ENCODE measurements around the gene SETBP1.
"Not testable (repeated sequence)": the region's sequence is repeated elsewhere in the genome, so short reads cannot be mapped to it uniquely, and the experiment has no call there.

Gene SETBP1

DNA sequence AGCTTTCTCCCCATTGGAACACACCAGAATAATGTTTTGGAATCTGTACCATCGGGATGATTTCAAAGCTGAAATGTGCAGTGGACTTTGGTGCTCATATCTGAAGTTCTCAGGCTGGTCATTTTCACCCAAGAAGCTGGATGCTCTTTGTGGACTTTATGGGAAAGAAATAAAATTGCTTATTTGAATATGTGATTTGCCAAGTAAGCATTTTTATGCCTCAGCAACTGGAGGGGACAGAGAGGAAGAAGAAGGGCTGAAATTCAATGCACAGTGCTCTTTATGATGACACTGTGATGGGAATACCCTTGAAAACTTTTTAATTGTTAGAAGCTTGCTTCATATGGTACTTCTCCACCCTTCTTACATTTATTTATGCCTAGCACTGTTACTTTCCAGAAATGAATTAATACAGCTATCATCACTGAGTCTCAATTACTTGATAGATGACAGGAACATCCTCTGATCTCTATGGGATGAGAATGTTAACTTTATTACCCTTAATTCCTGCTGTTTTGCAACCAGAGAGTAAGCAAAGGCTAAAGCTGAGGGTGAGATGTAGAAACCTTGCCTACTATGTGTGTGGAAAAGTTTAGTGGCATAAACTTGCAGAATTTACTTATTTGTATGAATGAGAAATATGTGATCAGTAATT is 23.6 kb downstream of the SETBP1 start:
- DNase-seq (ENCODE audit: low read depth), result no peak

DNA sequence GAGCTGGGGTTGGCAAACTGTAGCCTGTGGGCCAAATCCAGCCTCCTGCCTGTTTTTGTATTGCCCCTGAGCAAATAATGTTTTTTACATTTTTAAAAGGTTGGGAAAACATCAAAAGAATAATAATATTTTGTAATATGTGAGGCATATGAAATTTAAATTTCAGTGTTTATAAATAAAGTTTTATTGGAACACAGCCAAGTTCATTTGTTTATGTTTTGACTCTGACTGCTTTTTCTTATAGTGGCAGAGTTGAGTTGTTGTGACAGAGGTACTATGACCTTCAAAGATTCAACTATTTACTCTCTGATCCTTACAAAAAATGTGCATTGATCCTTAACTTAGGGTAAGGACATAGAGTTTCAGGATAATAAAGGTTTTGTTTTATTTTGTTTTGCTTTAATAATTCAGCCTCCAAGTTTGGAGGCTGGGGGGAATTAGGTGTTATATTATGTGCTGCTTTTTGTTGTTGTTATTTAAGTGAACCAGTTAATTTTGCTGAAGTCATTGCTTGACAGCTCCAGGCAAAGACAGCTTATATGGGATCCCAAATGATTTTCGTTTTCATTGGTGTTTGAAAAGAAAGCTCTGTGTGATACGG is 24.5 kb downstream of the SETBP1 start:
- DNase-seq (ENCODE audit: low read depth), result no peak

DNA sequence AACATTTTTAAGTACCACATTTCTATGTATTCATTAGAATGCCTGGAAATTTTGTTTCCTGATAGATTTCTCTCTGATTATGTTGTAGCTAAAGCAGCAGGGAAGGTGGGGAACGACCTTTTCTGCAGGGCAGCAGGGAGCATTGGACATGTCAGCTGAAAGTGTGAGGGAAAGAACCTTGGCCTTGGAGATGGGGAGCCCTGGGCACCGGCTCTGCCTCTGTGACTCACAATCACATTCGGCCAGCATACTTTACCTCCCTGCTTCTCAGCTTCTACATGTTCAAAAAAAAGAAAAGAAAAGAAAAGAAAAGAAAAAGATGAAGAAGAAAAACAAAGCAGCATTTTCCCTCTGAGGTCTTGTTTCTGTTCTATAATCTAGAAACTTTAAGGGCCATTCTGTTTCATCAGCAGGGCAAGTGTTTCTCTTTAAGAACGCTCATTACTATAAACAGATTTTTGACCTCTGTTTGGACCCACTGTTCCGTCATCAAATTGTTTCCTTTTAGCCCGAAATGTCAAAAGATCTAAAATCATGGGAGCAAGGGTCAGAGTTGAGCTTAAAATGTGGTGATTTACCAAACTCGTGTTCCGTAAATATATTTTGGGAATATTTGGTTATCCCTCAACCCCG is 27.9 kb downstream of the SETBP1 start:
- DNase-seq (ENCODE audit: low read depth), result no peak

DNA sequence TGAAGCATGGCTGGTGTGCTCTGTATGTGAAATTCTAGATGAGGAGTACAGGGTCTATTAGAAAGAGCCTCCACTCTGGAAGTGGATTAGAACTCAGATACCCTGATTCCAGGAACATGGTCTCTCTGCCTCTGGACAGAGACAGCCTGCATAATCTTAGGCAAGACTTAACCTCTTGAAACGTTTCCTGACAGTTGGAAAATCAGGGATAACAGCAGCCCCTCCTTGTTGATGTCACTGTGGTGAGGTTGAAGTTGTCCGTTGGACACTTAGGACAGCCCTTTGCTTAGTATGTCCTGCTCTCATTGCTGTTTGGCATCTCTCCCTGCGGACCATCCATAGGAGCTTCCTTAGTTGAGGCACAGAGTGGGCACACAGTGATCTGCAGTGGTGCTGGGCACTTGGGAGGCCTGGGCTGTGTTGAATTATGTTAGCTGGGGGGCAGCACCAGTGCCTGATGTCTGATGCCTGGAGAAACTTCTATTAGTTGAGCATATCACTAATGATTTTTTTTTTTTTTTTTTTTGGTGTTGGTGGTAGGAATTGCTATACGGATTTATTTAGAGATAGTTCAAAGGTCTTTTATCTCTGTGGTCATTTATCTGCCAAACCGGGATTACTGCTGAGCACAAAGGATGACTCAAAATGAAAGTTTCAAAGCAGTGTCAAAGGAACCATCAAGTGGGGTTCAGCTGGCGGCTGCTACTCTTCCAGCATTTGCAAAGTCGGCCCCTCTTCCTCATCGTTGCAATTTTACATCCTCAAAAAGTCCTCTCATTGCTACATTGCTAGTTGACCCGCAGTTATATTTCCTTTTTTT is 28.8 kb downstream of the SETBP1 start:
- DNase-seq (ENCODE audit: low read depth), result no peak

DNA sequence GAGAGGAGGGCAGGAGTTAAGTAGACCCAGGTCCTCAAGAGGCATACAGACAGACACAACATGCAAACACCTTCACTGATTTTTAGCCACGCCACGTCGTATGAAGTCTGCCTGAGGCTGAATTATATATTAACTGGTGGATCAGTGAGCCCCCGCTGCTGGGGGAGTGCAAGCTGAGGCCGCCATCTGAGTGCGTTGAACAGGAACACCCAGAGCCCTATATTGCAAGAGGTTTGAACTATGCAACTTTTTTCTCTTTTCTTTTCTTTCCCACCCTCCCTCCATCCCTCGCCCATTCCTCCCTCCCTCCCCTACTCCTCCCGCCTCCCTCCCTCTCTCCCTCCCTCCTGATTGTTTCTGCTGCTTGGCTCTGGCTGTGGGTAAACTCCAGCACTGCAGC is 30.2 kb downstream of the SETBP1 start:
- DNase-seq (ENCODE audit: low read depth), result no peak

DNA sequence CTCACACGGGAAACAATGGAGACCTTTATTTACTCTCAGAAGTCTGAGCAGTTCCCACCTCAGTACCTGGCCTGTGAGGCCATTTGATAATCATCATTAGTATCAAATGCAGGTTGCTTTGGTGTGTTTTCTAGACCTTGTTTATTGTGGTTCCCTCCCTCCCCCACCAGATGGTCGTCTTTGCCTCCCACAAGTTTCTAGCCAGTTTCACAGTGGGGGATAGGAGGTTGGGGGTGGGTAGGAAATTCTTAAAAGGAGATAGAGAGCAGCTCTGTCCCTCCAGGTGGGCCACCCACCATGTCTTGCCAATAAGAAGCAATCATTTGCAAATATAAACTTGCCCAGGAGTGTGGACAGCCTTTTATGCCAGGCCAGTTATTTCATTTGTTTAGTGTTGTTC is 31.3 kb downstream of the SETBP1 start:
- no peak for DNase-seq (ENCODE audit: low read depth)

DNA sequence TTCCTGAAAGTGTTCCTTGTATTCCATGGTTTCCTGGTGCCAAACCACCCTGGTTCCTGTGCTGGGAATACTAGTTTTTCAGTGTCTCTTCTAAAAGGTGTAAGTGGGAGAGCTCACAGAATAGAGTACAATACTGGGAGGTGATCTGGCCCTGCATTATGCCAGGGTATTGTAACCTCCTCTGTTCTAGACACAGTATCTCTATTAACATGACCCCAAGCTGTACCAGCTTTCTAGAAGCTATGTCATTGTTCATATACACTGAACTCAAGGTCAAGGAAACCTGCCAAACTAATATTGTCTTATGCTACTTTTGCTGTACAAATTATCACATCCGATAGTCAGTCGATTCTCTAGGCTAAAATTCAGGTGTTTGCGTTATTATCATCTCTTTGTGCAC is 32.7 kb downstream of the SETBP1 start:
- no peak for DNase-seq (ENCODE audit: low read depth)

DNA sequence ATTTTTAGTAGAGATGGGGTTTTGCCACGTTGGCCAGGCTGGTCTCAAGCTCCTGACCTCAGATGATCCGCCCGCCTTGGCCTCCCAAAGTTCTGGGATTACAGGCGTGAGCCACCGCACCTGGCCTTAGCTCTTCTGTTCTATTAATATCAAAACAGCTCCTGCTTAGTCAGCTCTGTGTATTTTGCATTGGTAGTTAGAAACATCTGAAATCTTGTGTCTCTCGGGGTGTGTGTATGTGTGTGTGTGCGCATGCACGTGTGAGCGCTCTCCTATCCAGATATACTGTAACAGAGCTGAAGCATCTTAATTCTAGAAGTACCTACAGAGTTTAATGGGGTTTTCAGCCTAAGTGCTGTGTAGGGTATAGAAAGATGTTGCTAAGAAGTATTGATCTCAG is 33.7 kb downstream of the SETBP1 start:
- DNase-seq (ENCODE audit: low read depth), result no peak

DNA sequence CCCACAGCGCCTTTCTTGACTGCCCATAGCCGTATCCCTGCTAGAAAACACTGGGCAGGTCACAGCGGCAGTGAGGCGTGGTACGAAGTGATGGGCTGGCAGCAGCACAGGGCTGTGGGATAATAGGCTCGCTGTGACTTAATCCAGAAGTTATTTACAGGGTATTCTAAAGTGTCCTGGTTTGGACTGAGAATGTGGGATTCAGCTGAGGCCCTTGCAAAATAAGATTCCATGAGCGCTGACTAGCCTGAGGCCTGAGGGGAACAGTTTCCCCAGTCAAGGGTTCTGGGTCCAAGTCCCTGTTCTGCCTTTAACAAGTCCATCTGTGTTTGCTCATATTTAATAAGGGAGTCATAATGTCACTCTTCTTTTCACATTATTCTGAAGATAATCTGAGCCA is 34.6 kb downstream of the SETBP1 start:
- DNase-seq (ENCODE audit: low read depth), result no peak

DNA sequence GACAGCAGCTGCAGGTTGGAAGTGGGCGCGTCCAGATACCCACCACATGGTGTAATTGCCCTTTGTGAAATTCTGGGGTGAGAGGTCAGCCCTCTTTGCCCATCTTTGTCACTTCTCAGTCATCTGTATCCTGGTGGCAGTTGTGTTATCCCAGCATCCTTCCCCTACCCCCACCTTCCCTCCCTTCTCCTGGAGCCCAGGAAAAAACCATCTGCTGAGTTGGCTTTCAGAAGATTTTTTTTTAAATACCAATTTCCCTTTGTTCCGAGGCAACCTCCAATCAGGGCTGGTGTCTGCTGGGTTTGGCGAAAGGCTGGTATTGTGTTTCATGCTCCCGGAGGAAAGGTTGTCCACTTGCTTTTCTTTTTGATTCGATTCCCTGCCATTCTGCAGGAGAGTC is 35.2 kb downstream of the SETBP1 start:
- no peak for DNase-seq (ENCODE audit: low read depth)

DNA sequence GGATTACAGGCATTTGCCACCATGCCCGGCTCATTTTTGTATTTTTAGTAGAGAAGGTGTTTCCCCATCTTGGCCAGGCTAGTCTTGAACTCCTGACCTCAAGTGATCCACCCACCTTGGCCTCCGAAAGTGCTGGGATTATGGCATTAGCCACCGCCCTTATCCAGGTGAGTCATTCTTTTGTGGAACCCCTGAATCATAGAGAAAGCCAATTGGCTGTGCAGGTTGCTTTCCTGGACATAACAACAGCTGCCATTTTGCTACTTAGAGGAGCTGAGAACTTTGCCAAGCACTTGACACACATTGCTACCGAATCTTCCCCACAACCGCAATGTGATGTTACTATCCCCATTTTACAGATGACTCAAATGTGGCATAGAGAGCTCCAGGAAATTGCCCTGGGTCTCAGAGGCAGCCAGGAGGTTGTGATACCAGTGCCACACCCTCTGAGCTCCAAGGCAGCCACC is 36.0 kb downstream of the SETBP1 start:
- DNase-seq (ENCODE audit: low read depth), result no peak

DNA sequence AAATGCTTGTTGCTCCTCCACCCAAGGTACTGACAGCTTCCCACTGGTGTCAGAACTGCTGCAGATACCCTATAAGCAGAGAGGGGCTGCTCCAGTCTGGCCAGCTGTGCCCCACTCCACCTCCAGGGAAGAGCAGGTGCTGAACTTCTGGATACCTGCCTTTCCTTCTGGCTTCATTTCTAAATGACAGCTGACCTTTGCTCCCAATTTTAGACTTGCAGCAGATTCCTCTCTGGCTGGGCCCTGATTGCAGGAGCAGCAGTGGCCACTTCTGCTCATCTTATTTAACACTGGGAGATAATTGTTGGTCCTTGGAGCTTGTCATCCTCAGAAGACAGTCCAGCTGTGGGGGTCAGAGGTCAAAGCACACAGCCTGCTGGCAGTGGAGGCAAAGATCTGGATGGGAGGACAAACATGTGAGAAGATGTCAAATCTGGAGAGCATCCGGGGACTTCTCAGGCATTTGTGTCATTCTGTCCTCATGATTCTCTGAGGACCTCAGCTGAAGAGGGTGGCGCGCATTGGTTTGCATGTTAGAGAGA is 38.9 kb downstream of the SETBP1 start:
- DNase-seq (ENCODE audit: low read depth), result no peak

DNA sequence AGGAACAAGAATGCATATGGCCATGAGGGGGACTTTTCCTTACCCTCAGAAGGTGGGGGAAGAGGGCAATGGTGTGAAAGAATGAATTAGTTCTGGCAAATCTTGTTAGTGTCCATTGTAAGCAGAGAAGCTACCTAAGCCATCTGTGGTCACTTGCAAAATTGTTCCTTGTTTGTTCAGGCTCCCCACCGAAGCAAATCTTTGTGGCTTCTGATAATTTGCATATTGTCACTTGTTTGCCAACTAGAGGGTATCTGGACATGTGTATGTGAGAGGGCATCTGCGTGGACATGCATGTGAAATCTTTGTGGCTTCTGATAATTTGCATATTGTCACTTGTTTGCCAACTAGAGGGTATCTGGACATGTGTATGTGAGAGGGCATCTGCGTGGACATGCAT is 41.1 kb downstream of the SETBP1 start:
- DNase-seq (ENCODE audit: low read depth), result not testable (repeated sequence)

DNA sequence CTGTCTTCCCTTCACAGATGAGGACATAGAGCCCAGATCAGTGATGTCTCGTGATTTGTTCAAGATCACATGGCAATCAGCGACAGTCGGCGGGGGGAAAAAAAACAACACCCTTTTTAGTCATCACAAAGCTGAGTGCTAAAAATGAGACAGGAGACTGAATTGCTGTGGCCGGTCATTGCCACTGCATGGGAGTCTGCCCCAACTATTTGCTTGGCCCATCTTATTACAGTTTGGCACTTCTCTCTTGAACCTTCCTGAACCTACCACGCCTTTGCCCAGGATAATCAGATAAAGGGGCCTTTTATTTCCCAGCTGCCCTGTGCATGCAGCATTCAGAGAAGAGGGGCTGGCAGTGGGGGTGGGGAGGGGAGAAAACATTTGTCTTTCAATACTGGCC is 42.7 kb downstream of the SETBP1 start:
- DNase-seq (ENCODE audit: low read depth), result no peak

DNA sequence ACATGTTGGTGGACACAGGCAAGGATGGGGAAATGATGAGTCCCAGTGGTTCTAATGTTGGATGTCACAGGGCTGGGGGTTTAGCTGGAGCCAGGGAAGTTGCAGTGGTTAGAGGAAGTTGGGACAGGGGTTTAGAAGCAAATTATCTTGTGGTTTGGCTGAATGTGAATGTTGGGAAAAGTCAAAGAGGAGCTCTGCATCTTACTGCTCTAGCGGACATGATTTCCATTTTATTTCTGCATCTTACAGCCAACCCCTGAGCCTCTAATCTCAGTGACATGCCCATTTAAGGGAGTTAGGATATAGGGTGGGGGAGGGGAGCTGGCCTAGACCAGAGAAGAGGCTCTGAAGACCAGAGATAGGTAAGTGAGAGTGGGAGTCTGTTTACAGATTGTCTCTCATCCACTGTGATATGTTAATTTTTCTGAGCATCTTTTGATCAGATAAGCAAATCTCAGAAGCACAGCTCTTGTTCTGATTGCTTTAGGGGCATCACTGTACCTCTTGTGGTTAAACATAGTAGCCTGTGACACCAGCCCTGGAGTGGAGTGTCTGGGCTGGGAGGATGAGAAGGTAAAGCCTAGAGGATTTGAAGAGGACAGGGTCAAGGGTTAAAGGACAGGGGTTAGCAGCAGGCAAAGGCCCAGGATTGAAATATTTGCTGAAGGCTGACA is 43.6 kb downstream of the SETBP1 start:
- DNase-seq (ENCODE audit: low read depth), result no peak

DNA sequence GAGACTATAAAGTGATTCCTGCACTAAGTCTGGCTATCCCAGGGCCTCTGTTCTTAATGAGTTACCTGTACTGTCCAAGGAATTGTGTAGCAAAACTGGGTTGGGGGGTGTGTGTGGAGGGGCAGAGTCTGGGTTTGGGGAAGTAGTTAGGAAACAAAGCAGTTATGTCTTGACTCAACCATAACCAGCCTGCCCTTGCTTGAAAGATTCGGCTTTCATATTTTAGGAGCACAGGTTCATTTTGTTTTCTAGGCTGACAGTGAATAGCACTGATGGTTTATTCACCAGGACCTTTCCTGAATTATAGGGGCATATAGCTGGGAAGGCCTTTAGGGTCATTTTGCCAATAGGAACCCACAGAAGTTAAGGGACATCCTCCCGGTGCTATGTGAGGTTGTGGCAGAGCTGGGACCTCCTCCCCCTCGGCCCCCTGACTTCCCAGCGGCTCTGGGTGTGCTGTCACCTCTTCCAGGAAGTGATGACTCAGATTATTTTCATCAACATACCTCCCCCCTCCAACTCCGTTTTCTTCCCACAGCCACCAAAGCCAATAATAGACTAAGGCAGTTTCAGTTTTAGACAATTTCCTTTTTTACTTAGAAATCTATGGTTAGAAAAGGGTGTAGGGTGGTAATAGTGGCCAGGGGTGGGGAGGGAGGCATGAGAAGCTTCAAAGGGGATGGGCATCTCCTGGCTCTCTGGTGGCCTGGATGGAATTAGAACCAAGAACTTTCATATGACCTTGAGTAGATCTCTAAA is 44.8 kb downstream of the SETBP1 start:
- DNase-seq (ENCODE audit: low read depth), result no peak

DNA sequence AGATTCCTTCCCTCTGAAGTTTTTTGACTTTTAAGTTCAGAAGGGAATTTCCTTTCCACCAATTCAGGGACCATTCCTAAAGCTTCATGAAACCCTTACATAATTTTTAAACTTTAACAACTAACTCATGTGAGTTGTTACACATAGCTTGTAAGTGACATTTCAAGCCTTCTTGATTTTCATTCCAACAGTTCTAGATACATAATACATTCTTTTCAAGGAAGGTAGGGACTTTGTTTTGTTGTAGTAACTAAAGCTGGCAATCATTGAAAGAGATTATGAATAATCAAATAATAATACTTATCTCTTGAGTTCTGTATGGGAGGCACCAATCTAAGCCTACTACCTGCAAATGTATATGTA is 45.4 kb downstream of the SETBP1 start:
- no peak for DNase-seq (ENCODE audit: low read depth)

DNA sequence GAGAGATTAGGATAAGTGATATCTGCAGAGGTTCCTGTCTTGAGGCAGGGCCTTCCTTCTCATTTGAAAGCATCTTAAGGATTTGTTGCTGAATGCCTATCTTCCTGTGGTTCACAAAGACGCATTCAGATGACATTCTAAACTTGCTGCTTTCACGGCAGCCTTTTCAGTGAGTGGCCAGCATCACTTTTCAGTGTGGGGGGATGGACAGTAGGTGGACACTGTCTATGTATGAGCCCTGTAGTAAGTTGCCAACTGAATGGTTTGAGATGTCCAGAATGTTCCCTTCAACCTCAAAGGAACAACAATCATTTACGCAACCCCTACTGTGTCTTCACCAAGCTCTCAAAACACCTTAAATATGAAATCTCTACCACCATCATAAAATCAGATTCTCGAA is 46.6 kb downstream of the SETBP1 start:
- DNase-seq (ENCODE audit: low read depth), result no peak

DNA sequence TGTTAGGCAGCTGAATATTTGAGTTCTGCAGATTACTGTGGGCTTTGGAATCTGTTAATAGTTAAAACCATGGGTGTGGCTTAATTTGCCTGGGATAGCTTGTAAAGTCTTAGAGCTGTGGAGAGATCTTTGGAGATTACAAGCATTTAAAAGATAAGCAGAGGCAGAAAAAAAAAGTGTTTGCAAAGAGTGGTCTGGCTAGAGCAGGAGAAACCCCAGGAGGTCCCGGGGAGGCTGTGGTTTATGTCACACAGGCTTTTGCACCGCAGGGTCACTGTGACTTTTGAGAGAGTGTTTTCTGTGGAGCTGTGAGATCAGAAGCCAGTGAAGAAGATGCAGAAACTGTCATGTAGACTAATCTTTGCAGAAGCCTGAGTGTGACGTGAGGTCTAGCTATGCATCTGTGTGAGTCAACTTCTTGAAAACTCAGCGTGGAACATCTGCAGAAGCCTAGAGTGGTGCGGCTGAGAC is 49.0 kb downstream of the SETBP1 start:
- no peak for DNase-seq (ENCODE audit: low read depth)

DNA sequence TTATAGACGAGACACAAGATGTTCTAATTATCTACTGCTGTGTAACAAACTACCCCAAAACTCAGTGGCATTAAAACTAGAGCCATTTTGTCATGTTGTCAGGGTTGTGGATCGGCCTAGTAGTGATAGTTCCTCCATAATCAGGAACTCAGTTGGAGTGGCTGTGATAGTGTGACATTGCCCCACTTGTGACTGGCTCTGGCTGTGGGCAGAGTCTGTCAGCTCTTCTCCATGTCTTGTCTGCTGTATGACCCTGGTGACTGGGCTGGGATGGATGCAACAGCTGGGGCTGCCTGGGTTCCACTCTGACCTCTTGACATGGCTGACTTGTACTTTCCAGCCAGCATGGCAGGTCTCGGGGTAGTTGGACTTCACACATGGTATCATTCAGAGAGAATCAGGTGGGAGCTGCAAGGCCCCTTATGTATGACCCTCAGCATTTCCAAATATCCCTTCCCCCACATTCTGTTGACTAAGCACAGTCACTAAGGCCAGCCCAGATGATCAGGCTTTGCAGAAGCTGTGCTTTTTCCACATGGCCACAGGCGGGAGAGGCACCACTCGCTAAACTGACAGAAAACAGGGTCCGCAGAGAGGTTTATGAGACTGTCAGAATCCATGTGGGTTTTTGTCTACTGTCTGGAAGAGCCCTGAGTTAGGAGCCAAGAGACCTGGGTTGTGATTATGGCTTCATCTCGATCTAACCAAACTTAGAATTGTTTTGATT is 50.3 kb downstream of the SETBP1 start:
- no peak for DNase-seq (ENCODE audit: low read depth)

All from T follicular helper cell (primary cell).